ENCODE data around the gene FAM193B. TPM values are rescaled to one million over a fixed set of nuclear protein-coding genes. Genes with fewer than 3 reads are reported as not detected.

Gene FAM193B
- total RNA-seq, 4 donors from 2014 or later, result 57.0 to 128 (median 69.7) TPM

DNA sequence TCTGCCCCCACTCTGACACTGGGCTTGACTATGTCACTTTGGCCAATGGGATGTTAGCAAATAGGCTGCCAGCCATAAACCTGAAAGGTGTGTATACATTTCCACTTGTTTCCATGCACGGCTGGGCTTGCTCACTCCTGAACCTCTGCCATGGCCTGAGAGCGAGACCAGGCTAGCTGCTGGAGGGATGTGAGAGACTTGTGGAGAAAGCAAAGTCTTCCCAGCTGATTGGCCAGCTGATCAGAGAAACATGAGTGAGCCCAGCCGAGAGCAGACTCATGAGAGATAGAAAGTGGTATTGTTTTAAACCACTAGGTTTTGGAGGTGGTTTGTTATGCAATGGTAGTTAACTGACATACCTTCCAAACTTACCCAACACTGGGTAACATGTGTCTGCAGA lies 13.9 kb downstream of the FAM193B start:
- intact Hi-C loops (cut with DNase I; ENCODE audit: low total_unique reads), result no loop called here
- no peak for TF ChIP-seq POLR2A (IDR thresholded peaks at IDR 0.05)
- TF ChIP-seq, protein P1, sequence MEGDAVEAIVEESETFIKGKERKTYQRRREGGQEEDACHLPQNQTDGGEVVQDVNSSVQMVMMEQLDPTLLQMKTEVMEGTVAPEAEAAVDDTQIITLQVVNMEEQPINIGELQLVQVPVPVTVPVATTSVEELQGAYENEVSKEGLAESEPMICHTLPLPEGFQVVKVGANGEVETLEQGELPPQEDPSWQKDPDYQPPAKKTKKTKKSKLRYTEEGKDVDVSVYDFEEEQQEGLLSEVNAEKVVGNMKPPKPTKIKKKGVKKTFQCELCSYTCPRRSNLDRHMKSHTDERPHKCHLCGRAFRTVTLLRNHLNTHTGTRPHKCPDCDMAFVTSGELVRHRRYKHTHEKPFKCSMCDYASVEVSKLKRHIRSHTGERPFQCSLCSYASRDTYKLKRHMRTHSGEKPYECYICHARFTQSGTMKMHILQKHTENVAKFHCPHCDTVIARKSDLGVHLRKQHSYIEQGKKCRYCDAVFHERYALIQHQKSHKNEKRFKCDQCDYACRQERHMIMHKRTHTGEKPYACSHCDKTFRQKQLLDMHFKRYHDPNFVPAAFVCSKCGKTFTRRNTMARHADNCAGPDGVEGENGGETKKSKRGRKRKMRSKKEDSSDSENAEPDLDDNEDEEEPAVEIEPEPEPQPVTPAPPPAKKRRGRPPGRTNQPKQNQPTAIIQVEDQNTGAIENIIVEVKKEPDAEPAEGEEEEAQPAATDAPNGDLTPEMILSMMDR (IDR thresholded peaks at IDR 0.05), result no peak
- WGBS, 2 donors, result 19 to 44% methylated on average over 3 of the region's 3 CpGs
- DNase-seq (ENCODE audit: low spot score in 2 of 2), result no peak
- no peak overlapping the region for H3K4me3 ChIP-seq (ENCODE audit: low read depth, poor library complexity, severe bottlenecking)

- no peak for TF ChIP-seq POLR2A (IDR thresholded peaks at IDR 0.05)
- TF ChIP-seq, protein P1 (IDR thresholded peaks at IDR 0.05), result no peak
- WGBS, 2 donors, result 41 to 72% methylated on average over 2 of the region's 2 CpGs
- no peak for DNase-seq (ENCODE audit: low spot score in 2 of 2)
- no peak overlapping the region for H3K4me3 ChIP-seq (ENCODE audit: low read depth, poor library complexity, severe bottlenecking)
- intact Hi-C loops (cut with DNase I; ENCODE audit: low total_unique reads), result no loop called here
Observed at GRCh38 chr5:177539411-177539810, 15.0 kb downstream of the FAM193B start.

DNA sequence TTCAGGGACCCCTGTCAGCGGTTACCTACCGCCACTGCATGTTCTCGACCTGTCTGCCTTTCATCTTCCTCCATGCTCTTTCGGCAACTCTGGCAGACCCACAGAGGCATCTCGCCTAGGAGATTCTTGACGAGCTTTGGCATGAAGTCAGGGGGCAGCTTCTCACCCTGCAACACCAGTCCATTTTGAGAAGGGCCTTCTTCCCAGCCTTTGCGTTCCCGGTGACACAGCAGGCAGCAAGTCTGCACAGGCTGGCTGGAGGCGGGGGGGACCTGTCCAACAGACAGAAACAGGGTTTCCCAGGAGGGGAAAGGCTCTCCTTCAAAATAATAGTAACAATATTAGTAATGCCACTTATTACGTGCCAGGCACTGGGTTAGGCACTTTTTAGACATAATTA lies 15.5 kb downstream of the FAM193B start:
- intact Hi-C loops (cut with DNase I; ENCODE audit: low total_unique reads), result no loop called here
- no peak overlapping the region for H3K4me3 ChIP-seq (ENCODE audit: low read depth, poor library complexity, severe bottlenecking)
- TF ChIP-seq, protein P1 (IDR thresholded peaks at IDR 0.05), result no peak
- no peak for TF ChIP-seq POLR2A (IDR thresholded peaks at IDR 0.05)
- no peak for DNase-seq (ENCODE audit: low spot score in 2 of 2)
- WGBS, 2 donors, result 64 to 77% methylated on average over 10 of the region's 10 CpGs

- no peak for DNase-seq (ENCODE audit: low spot score in 2 of 2)
- no peak overlapping the region for H3K4me3 ChIP-seq (ENCODE audit: low read depth, poor library complexity, severe bottlenecking)
- 37 to 42% methylated on average over 15 of the region's 15 CpGs for WGBS, 2 donors
- TF ChIP-seq, protein P1 (IDR thresholded peaks at IDR 0.05), result no peak
- no peak for TF ChIP-seq POLR2A (IDR thresholded peaks at IDR 0.05)
- intact Hi-C loops (cut with DNase I; ENCODE audit: low total_unique reads), result no loop called here
Observed at GRCh38 chr5:177537389-177538361, 16.7 kb downstream of the FAM193B start.

- intact Hi-C loops (cut with DNase I; ENCODE audit: low total_unique reads), result no loop called here
- no peak overlapping the region for H3K4me3 ChIP-seq (ENCODE audit: low read depth, poor library complexity, severe bottlenecking)
- TF ChIP-seq POLR2A (IDR thresholded peaks at IDR 0.05), result no peak
- TF ChIP-seq, protein P1 (IDR thresholded peaks at IDR 0.05), result no peak
- 96 to 97% methylated on average over 10 of the region's 10 CpGs for WGBS, 2 donors
- DNase-seq (ENCODE audit: low spot score in 2 of 2), result no peak
Observed at GRCh38 chr5:177536386-177536785, 18.0 kb downstream of the FAM193B start.

All from lower leg skin (tissue), 4 donors.